Breast epithelium (tissue), 4 donors: ENCODE data around the gene UPP1. TPM values are rescaled to one million over a fixed set of nuclear protein-coding genes. Genes with fewer than 3 reads are reported as not detected.

Experiments
- DNase-seq, 2 donors: peaks; one replicate each; pipeline ENCODE4 v3.0.0-alpha.2; 2019; ENCODE audit warnings: low spot score in 2 of 2
- H3K27ac ChIP-seq, 2 donors: fragments of 200-600 bp; sonication (generic) in 1 of 2; one replicate each; pipeline ENCODE4 v1.5.1; 2016 to 2019; ENCODE audit warnings: mild to moderate bottlenecking in 1 of 2
- H3K27me3 ChIP-seq, 2 donors: fragments of 200-600 bp; sonication (generic) in 1 of 2; one replicate each; pipeline versions ENCODE4 v1.5.1 to v1.6.0; 2017 to 2019; ENCODE audit warnings: control low read depth in 1 of 2, mild to moderate bottlenecking in 1 of 2
- H3K36me3 ChIP-seq: fragments of 200-600 bp; one replicate; pipeline ENCODE4 v1.5.1; 2019
- H3K4me1 ChIP-seq, 2 donors: fragments of 200-600 bp; sonication (generic); one replicate each; pipeline ENCODE4 v1.5.1; 2016 to 2019; ENCODE audit warnings: control low read depth in 1 of 2
- H3K4me3 ChIP-seq, 3 donors: fragments of 200-600 bp; sonication (generic); 1 replicate in 2 of 3; 2 replicates in 1 of 3; pipeline ENCODE4 v1.5.1; 2016 to 2019; ENCODE audit warnings: mild to moderate bottlenecking in 3 of 3, moderate library complexity in 2 of 3
- H3K9me3 ChIP-seq, 2 donors: fragments of 200-600 bp; sonication (generic) in 1 of 2; one replicate each; pipeline ENCODE4 v1.5.1; 2016 to 2019; ENCODE audit warnings: control low read depth in 1 of 2
- POLR2A ChIP-seq: fragments of 450-650 bp; IDR thresholded peaks from one replicate; pipeline ENCODE4 v1.6.1; 2016; ENCODE audit warnings: antibody characterized with exemption, mild to moderate bottlenecking, moderate library complexity
- POLR2AphosphoS5 ChIP-seq, 3 donors: sonication (generic); formaldehyde crosslinking; IDR thresholded peaks; one replicate each; pipeline ENCODE4 v1.6.1; 2017; ENCODE audit warnings: antibody characterized with exemption in 3 of 3
- intact Hi-C: fragments of 100-400 bp; cut with DNase I; formaldehyde crosslinking; loops from one replicate; pipeline ENCODE4 v1.15.1; 2023; ENCODE audit warnings: low total_unique reads
- total RNA-seq, 3 donors: library from RNA; depleted of rRNA; stranded (reverse); fragments of >200 nt; gene quantifications; one replicate each; pipeline ENCODE4 v1.1.0, GENCODE V29; 2016
- TF ChIP-seq, protein P1 (sequence below), 3 donors: fragments of 450-650 bp; IDR thresholded peaks; one replicate each; pipeline ENCODE4 v1.5.1; 2016 to 2017; ENCODE audit warnings: antibody characterized with exemption in 3 of 3, mild to moderate bottlenecking in 3 of 3, moderate library complexity in 3 of 3

Gene UPP1
- total RNA-seq, 3 donors from 2014 or later: 11.1 to 32.1 (median 19.5) TPM

DNA sequence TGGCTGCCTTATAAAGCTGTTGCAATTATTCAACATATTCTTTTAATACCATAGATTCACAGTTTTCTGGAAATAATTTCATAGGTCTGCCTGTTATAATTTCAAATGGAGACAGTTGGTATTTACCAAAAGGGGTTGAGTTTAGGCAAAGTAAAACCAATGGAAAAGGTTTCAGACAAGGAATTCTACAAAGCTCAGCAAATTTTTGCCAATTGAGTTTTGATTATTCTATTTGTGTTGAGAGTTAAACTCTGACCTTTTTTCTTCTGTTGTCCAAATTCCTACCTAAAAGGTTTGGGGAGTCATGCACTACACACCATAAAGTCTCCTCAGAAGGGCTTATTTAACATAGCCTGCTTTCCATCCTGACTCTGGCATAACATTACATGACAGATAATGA, 43.7 kb downstream of the UPP1 start:
- H3K27ac ChIP-seq: no peak overlapping the region
- H3K9me3 ChIP-seq: no peaks in the 10 kb centered on the region
- no peaks in the 10 kb centered on the region for H3K27me3 ChIP-seq
- intact Hi-C loops: no loop called here
- no peaks in the 10 kb centered on the region for H3K36me3 ChIP-seq
- H3K4me3 ChIP-seq: no peak overlapping the region
- no peak for DNase-seq
- TF ChIP-seq, protein P1, sequence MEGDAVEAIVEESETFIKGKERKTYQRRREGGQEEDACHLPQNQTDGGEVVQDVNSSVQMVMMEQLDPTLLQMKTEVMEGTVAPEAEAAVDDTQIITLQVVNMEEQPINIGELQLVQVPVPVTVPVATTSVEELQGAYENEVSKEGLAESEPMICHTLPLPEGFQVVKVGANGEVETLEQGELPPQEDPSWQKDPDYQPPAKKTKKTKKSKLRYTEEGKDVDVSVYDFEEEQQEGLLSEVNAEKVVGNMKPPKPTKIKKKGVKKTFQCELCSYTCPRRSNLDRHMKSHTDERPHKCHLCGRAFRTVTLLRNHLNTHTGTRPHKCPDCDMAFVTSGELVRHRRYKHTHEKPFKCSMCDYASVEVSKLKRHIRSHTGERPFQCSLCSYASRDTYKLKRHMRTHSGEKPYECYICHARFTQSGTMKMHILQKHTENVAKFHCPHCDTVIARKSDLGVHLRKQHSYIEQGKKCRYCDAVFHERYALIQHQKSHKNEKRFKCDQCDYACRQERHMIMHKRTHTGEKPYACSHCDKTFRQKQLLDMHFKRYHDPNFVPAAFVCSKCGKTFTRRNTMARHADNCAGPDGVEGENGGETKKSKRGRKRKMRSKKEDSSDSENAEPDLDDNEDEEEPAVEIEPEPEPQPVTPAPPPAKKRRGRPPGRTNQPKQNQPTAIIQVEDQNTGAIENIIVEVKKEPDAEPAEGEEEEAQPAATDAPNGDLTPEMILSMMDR (IDR thresholded peaks at IDR 0.05): no peak
- TF ChIP-seq POLR2A: no peak
- TF ChIP-seq POLR2AphosphoS5 (IDR thresholded peaks at IDR 0.05): no peak
- no peaks in the 10 kb centered on the region for H3K4me1 ChIP-seq

DNA sequence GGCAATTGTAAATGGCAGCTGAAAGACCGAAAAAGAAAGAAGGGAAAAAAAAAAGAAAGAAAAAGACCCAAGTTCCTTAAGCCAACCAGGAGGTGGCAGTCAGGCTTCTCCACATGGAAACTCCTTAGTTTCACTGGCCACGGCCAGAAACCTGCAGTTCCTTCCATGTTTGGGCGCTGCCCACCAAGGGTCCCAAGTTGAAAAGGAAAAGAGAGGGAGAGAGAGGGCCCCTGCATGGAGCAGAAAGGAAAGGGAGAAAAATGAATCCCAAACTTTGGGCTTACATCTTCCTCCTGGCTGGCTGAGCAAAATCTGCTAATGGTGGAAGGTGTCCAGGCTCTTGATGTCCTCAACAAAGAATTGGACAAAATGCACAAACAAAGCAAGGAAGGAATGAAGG, 50.4 kb downstream of the UPP1 start:
- H3K27ac ChIP-seq: no peak overlapping the region
- TF ChIP-seq, protein P1 (IDR thresholded peaks at IDR 0.05): no peak
- no peak for TF ChIP-seq POLR2AphosphoS5 (IDR thresholded peaks at IDR 0.05)
- no peak for TF ChIP-seq POLR2A
- intact Hi-C loops: no loop called here
- no peaks in the 10 kb centered on the region for H3K9me3 ChIP-seq
- no peaks in the 10 kb centered on the region for H3K36me3 ChIP-seq
- no peak for DNase-seq
- no peaks in the 10 kb centered on the region for H3K4me1 ChIP-seq
- H3K27me3 ChIP-seq: no peaks in the 10 kb centered on the region
- no peak overlapping the region for H3K4me3 ChIP-seq

DNA sequence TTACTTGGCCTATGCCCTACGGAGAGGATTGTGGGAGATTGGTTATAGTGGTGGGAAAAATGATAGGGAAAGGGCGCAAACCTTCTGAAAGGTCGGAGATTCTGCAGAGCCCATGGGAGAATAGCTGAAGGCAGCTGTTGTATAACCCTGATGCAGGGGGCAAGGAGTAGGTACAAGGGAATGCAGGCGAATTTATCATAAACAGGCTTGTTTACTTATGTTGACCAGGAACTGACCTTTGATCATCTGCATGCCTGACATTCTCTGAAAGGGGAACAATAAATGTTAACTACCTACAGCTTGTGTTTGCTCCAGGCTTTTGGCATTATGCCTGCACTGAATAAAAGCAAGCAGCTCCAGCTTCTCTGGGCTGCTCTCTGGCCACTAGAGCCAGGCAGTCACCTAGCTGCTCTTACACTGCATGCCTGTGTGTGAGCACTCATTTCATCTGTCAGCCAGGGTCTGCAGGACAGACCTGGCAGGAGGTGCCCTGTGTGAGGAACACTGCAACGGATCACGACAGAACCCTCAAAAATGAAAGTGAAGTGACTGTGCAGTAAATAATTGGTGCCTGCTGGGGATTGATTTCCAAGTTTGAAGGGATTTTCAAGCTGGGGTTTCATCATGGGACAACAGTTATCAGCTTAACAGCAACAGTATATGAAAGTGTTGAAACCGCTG, 51.1 kb downstream of the UPP1 start:
- H3K9me3 ChIP-seq: no peaks in the 10 kb centered on the region
- TF ChIP-seq POLR2AphosphoS5 (IDR thresholded peaks at IDR 0.05) (no peak), POLR2A (no peak)
- TF ChIP-seq, protein P1 (IDR thresholded peaks at IDR 0.05): no peak
- no peak for DNase-seq
- no peaks in the 10 kb centered on the region for H3K4me1 ChIP-seq
- peak overlapping the region in 1 of 2 donors; percentile 5 for H3K27ac ChIP-seq
- no peaks in the 10 kb centered on the region for H3K36me3 ChIP-seq
- no peaks in the 10 kb centered on the region for H3K27me3 ChIP-seq
- peak overlapping the region in 1 of 3 donors; percentile 44 for H3K4me3 ChIP-seq
- intact Hi-C loops: no loop called here

DNA sequence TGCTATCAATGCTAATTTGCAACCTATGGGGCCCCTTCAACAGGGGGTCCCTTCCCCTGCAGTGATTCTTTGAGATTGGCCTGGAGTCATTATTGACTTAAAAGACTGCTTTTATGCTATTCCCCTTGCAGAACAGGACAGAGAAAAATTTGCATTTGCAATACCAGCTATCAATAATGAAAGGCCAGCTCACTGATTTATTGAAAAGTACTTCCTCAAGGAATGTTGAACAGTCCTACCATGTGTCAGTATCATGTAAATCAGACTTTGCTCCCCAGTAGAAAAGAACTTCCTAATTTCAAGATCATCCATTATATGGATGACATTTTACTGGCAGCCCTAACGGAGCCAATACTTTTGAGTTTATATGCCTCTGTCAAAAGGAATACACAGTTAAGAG, 52.5 kb downstream of the UPP1 start:
- no peaks in the 10 kb centered on the region for H3K9me3 ChIP-seq
- no peak overlapping the region for H3K27ac ChIP-seq
- TF ChIP-seq POLR2AphosphoS5 (IDR thresholded peaks at IDR 0.05) (no peak), POLR2A (no peak)
- TF ChIP-seq, protein P1 (IDR thresholded peaks at IDR 0.05): no peak
- no peaks in the 10 kb centered on the region for H3K36me3 ChIP-seq
- no peak for DNase-seq
- H3K27me3 ChIP-seq: no peaks in the 10 kb centered on the region
- no peaks in the 10 kb centered on the region for H3K4me1 ChIP-seq
- intact Hi-C loops: no loop called here
- H3K4me3 ChIP-seq: no peak overlapping the region

DNA sequence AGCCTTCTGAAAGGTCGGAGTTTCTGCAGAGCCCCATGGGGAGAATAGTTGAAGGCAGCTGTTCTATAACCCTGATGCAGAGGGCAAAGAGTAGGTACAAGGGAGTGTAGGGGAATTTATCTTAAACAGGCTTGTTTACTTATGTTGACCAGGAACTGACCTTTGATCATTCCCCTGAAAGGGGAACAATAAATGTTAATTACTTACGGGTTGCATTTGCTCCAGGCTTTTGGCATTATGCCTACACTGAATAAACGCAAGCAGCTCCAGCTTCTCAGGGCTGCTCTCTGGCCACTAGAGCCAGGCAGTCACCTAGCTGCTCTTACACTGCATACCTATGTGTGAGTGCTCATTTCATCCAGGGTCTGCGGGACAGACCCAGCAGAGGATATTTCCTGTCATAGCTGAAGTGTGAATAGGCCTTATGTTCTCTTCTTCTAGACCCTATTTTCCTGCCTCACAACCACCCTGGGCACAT, 55.3 kb downstream of the UPP1 start:
- Histone ChIP-seq H3K27ac (no peak overlapping the region), H3K9me3 (no peaks in the 10 kb centered on the region), H3K4me3 (no peak overlapping the region), H3K27me3 (no peaks in the 10 kb centered on the region), H3K36me3 (no peaks in the 10 kb centered on the region), H3K4me1 (no peaks in the 10 kb centered on the region)
- no peak for DNase-seq
- TF ChIP-seq POLR2AphosphoS5 (IDR thresholded peaks at IDR 0.05) (no peak), POLR2A (no peak)
- TF ChIP-seq, protein P1 (IDR thresholded peaks at IDR 0.05): no peak
- intact Hi-C loops: no loop called here
